KOPT-K1 (cell line): Measurements from ENCODE around the gene CHAMP1.
A peak's percentile ranks its signal among the peaks of the same experiment; 100 is the strongest.
"Not testable (repeated sequence)": the region's sequence is repeated elsewhere in the genome, so short reads cannot be mapped to it uniquely, and the experiment has no call there.

Source experiments
- H3K27ac ChIP-seq: fragments of 200-600 bp; sonication (generic); 2 replicates; pipeline ENCODE4 v1.5.1; 2016; ENCODE audit warnings: antibody characterized with exemption, mild to moderate bottlenecking, low read depth, low read length; ENCODE audit not compliant: poor library complexity, severe bottlenecking
- H3K36me3 ChIP-seq: fragments of 200-600 bp; sonication (generic); 2 replicates; pipeline ENCODE4 v1.5.1; 2017; ENCODE audit warnings: antibody characterized with exemption, mild to moderate bottlenecking, low read length, moderate library complexity; ENCODE audit not compliant: insufficient read depth
- H3K9me3 ChIP-seq: fragments of 200-600 bp; sonication (generic); 2 replicates; pipeline ENCODE4 v1.5.1; 2017; ENCODE audit warnings: antibody characterized with exemption, low read length, mild to moderate bottlenecking; ENCODE audit not compliant: insufficient read depth, poor library complexity, severe bottlenecking

Gene CHAMP1

DNA sequence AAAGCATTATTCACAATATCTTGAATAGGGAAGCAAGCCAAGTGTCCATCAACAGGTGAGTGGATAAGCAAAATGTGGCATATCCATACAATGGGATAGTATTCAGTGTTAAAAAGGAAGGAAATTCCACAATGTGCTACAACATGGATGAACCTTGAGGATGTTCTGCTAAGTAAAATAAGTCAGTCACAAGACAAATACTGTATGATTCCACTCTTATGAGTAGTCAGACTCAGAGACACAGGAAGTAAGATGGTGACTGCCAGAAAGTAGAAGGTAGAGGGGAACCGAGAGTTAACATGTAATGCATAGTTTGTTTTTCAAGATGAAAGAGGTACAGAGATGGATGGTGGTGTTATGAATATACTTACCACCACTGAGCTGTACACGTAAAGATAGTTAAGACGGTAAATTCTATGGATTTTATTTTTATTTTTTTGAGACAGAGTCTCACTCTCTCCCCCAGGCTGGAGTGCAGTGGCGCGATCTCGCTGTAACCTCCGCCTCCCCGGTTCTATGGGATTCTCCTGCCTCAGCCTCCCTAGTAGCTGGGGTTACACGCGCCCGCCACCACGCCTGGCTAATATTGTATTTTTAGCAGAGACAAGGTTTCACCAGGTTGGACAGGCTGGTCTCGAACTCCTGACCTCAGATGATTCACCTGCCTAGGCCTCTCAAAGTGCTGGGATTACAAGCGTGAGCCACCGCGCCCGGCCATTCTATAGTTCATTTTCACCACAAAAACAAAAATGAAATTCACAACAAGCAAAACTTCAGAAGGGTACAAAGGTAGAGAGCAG lies 1.0 kb upstream of the CHAMP1 start:
- Histone ChIP-seq H3K36me3 (peaks cover 17% of the 10 kb centered on the region), H3K9me3 (no peaks in the 10 kb centered on the region), H3K27ac (peak overlapping the region; percentile 85)

DNA sequence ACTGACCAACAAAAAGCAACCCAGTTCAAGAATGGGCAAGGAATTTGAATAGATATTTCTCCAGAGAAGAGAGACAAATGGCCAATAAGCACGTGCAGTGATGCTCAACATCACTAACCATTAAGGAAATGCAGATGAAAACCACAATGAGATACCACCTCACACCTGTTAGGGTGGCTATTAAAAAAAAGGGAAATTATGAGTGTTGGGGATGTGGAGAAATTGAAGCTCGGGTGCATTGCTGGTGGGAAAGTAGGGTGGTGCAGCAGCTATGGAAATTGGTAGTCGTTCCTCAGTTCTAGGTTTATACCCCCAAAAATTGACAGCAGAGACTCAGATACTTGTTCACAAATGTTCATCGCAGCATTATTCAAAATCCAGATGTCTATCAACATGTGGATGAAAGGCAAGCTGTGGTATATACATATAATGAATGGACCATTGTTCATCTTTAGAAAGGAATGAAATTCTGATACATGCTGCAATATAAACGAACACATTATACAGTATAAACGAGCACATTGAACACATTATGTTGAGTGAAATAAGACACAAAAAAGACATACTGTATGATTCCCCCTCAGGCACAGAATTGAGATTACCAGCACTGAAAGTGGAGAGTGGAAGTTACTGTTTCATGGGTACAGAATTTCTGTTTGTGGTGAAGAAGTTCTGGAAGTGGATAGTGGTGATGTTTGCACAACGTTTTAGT lies 927 bp downstream of the CHAMP1 start:
- H3K9me3 ChIP-seq, result no peaks in the 10 kb centered on the region
- H3K27ac ChIP-seq, result peak overlapping the region; percentile 85
- peaks cover 37% of the 10 kb centered on the region for H3K36me3 ChIP-seq

DNA sequence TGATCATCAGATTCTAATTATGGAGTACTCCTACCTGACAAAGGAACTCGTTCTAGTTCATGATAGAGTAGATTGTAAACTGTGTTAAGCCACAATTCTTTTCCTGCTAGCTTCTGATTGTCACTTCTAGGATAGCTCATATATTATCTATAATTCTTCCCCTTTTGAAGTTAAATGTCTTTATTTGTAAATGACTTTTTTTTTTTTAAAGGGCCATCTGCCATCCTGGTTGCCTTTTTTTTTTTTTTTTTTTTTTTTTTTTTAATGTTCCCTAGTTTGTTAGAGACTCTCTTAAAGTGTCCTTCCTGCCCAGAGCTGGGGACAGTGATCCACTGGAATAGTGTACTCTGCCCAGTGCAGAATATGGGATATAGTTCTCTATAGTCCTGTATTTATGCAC lies 4.3 kb downstream of the CHAMP1 start:
- Histone ChIP-seq H3K36me3 (peaks cover 70% of the 10 kb centered on the region), H3K27ac (no peak overlapping the region), H3K9me3 (no peaks in the 10 kb centered on the region)

DNA sequence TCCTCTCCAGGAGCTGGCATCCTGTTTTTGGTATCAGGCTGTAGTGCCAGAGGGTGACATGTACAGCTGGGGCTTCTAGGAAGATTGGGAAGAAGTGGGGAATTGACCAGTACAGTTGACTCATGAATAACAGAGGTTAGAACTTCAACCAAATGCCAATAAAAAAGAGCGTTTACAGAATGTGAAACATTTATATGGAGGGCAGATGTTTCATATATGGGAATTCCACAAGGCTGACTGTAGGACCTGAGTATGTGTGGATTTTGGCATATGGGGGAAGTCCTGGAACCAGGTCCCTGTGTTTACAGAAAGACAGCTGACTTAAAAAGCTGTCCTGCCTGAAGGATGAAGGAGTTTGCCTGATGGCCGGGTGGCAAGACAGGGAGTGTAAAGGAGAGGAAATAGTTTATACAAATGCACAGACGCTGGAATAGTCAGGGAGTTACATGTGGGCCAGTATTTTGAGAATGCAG lies 5.2 kb downstream of the CHAMP1 start:
- Histone ChIP-seq H3K27ac (no peak overlapping the region), H3K36me3 (peaks cover 79% of the 10 kb centered on the region), H3K9me3 (no peaks in the 10 kb centered on the region)

DNA sequence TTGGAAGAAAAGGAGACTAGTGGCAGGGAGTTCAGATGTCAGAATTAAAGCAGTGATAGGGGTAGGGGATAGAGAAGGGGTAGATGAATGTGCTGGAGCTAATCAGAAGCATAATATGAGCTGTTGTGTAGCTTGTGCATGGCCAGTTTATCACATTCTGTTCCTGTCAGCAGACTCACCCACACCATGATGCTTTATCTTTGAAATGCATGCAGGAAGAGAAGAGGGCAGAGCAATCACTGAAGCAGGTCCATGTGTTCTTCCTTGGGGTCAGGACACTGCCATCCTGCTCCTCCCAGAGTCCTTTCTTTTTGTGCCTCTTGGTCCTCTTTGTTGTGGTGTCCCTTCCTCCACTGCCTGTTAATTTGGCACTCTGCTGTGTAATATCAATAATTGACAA lies 5.8 kb downstream of the CHAMP1 start:
- H3K36me3 ChIP-seq, result peaks cover 85% of the 10 kb centered on the region
- H3K9me3 ChIP-seq, result no peaks in the 10 kb centered on the region
- H3K27ac ChIP-seq, result no peak overlapping the region

DNA sequence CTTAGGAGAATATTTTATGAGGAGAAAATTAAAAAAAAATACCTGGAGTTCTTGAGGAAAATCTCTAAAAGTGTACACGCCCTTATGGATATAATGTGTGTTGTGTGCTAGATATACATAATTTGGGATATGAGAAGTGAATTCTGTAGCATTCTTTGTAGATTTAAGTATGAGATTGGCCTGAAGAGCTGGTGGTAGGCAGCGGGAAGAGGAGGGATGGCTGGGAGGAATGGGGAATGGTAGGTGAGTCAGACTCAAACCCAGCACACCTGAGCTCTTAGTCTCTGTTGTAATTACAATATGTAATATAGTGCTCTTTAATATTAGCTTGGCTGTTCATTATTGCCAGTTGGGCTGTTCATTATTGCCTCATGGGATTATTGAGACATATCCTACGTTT lies 7.0 kb downstream of the CHAMP1 start:
- peaks cover 97% of the 10 kb centered on the region for H3K36me3 ChIP-seq
- H3K27ac ChIP-seq, result no peak overlapping the region

DNA sequence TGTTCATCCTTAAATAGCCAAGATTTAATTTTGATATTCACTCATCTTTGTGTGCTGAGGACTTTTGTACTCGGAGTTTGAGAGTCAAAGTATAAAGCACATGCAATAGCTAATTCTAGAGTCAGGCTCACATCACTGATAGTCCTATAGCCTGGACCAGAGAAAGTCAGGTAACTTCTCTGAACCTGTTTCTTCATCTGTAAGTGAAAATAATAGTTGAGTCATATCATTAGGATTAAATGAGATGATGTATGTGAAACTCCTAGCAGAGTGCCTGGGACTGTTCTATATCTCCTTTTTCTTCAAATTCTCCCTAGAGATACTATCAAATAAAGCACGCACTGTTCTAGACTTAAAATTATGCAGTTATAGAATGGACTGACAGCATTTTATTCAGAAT lies 9.0 kb downstream of the CHAMP1 start:
- Histone ChIP-seq H3K36me3 (peaks cover 100% of the 10 kb centered on the region), H3K9me3 (no peaks in the 10 kb centered on the region), H3K27ac (no peak overlapping the region)

More for the DNA sequence above, 7.0 kb downstream of the CHAMP1 start:
- H3K9me3 ChIP-seq, result no peaks in the 10 kb centered on the region

DNA sequence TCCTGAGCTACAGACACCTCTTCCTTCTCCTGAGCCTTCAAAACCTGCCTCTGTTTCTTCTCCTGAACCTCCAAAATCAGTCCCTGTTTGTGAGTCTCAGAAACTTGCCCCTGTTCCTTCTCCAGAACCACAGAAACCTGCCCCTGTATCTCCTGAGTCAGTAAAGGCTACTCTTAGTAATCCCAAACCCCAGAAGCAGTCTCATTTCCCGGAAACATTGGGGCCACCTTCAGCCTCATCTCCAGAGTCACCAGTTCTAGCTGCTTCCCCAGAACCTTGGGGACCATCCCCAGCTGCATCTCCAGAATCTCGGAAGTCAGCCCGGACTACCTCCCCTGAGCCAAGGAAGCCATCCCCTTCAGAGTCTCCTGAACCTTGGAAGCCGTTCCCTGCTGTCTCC lies 10.0 kb downstream of the CHAMP1 start:
- peaks cover 100% of the 10 kb centered on the region for H3K36me3 ChIP-seq
- no peak overlapping the region for H3K27ac ChIP-seq

DNA sequence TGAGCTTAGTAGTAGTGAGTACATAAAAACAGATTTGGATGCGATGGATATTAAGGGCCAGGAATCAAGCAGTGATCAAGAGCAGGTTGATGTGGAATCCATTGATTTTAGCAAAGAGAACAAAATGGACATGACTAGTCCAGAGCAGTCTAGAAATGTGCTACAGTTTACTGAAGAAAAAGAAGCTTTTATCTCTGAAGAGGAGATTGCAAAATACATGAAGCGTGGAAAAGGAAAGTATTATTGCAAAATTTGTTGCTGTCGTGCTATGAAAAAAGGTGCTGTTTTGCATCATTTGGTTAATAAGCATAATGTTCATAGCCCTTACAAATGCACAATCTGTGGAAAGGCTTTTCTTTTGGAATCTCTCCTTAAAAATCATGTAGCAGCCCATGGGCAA lies 11.4 kb downstream of the CHAMP1 start:
- H3K36me3 ChIP-seq, result peaks cover 96% of the 10 kb centered on the region
- no peaks in the 10 kb centered on the region for H3K9me3 ChIP-seq
- no peak overlapping the region for H3K27ac ChIP-seq

More for the DNA sequence above, 10.0 kb downstream of the CHAMP1 start:
- no peaks in the 10 kb centered on the region for H3K9me3 ChIP-seq

DNA sequence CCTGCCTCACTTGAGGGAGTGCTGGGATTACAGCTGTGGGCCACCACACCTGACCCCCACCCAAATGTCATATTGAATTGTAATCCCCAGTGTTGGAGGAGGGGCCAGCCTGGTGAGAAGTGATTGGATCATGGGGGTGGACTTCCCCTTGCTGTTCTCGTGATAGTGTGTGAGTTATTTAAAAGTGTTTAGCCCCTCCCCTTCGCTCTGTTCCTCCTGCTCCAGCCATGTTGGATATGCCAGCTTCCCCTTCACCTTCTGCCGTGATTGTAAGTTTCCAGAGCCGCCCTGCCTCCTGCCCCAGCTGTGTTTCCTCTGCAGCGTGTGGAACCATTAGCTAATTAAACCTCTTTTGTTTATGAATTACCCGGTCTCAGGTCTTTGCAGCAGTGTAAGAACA lies 13.7 kb downstream of the CHAMP1 start:
- no peaks in the 10 kb centered on the region for H3K9me3 ChIP-seq
- H3K27ac ChIP-seq, result no peak overlapping the region
- peaks cover 76% of the 10 kb centered on the region for H3K36me3 ChIP-seq

DNA sequence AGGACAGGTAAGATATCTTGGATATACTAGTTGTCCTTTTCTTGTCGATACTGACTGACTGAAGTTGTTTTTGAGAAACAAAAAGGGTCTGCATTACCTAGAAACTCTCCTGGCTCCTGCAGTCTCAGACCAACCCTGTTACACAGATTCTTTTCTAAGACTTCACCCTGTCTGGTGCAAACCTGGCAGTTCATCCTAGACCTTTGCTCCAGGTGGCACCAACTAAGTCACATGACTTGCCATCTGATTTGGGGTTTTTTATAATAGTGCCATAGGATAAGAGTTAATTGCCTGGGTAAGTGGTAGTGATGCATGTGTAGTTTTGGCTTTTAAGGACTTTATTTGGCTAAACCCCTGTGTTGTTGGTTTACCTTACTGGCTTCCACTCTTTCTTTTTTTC lies 14.3 kb downstream of the CHAMP1 start:
- no peaks in the 10 kb centered on the region for H3K9me3 ChIP-seq
- no peak overlapping the region for H3K27ac ChIP-seq
- H3K36me3 ChIP-seq, result peaks cover 71% of the 10 kb centered on the region

DNA sequence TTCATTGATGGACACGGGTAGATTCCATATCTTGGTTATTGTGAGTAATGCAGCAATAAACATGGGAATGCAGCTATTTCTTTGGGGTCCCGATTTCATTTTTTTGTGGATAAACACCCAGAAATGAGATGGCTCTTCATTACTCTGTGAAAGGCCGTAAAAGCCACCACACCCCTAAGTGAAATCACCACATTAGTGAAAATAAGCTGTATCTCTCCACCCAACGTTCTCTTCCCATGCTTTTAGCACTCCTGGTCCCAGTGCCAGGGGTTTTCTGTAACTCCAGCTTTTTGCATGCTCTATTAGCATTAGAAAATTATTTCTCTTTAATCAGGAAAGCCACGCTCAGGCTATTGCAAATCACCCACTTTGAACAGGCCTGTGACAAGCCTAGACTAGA lies 15.8 kb downstream of the CHAMP1 start:
- Histone ChIP-seq H3K27ac (no peak overlapping the region), H3K36me3 (peaks cover 56% of the 10 kb centered on the region), H3K9me3 (no peaks in the 10 kb centered on the region)

DNA sequence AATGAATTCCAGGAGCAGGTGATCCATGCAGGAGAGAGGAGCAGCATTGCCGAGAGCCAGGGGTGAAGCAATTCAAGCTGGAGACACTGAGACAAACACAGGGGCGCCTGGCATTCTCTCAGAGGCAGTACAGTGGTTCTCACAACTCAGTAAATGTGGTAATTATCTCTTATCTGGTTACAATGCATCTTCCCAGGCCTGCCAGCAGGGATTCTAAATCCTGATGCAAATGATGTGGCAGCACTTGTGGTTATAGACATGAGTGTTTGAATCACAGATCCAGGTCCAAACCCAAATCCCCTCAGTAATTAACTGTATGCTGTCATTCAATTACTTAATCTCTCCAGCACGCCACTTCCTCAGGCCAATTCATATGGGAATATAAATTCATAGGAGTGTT lies 19.6 kb downstream of the CHAMP1 start:
- H3K9me3 ChIP-seq, result not testable (repeated sequence)
- Histone ChIP-seq H3K36me3 (peaks cover 18% of the 10 kb centered on the region), H3K27ac (peak overlapping the region; percentile 20)

DNA sequence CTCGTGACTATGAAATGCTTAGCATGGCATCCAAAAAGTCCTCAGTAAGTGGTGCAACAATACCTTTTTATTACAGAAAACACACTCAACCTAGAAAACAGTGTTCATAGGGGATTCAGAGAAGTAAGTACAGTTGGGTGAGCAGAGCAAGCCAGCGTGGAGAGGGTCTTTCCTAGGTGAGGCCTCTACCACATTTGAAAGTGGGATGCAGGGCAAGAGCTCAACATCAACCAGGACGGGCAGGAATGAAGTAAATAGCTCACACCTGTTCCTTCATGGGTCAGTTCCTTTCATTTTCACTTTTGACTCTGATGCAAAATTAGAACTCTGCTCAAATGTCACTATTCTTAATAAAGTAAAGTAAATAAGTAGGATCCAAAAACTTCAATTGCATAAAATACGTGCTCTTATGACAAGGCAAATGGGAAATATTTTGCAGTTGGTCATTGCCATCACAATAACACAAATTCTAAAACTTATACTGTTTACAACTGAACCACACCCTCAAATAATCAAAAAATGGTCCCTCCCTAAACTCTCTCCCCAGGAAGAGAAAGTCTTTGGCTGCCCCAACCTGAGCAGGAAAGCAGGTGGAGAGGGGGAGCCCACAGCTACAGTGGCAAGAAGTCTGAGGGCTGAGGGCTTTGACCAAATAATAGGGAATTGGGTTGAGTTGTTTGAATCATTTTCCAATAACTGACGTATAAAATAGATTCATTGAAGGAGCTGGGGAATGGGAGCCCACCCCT lies 20.2 kb downstream of the CHAMP1 start:
- Histone ChIP-seq H3K36me3 (peaks cover 12% of the 10 kb centered on the region), H3K27ac (peak overlapping the region; percentile 23), H3K9me3 (no peaks in the 10 kb centered on the region)

DNA sequence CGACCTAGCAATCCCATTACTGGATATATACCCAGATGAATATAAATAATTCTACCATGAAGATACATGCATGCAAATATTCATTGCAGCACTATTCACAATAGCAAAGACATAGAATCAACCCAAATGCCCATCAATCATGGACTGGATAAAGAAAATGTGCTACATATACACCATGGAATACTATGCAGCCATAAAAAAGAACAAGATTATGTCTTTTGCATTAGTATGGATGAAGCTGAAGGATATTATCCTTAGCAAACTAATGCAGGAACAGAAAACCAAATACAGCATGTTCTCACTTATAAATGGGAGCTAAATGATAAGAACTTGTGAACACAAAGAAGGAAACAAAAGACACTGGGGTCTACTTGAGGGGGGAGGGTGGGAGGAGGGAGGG lies 22.2 kb downstream of the CHAMP1 start:
- not testable (repeated sequence) for H3K9me3 ChIP-seq, H3K27ac ChIP-seq, H3K36me3 ChIP-seq
